GM21717 (cell line): Measurements from ENCODE around the gene LY86.
A peak's percentile ranks its signal among the peaks of the same experiment; 100 is the strongest.
"Not testable (repeated sequence)": the region's sequence is repeated elsewhere in the genome, so short reads cannot be mapped to it uniquely, and the experiment has no call there.

Experiments used
- ATAC-seq: cut with Tn5 transposase; IDR thresholded peaks from one replicate; pipeline ENCODE4 v1.9.1; 2021; ENCODE audit warnings: mild to moderate bottlenecking, moderate library complexity; ENCODE audit not compliant: unreplicated experiment

LY86 gene

DNA sequence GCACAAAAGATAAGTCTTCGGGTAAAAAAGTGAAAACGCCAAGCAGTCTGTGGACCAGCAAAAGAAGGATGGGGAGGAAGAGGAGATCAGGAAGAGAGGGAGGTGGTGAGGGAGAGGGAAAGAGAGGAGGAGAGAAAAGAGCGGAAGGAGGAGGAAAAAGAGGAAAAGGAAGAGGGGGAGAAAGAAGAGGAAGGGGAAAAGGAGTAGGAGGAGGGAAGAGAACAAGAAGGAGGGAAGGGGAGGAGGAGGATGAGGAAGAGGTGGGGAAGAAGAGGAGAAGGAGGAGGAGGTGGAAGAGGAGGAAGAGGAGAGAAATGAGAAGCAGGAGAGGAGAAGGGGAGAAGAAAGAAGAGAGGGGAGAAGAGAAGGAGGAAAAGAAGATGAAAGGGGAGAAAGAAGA is 6.5 kb downstream of the LY86 start:
- ATAC-seq = no peak

DNA sequence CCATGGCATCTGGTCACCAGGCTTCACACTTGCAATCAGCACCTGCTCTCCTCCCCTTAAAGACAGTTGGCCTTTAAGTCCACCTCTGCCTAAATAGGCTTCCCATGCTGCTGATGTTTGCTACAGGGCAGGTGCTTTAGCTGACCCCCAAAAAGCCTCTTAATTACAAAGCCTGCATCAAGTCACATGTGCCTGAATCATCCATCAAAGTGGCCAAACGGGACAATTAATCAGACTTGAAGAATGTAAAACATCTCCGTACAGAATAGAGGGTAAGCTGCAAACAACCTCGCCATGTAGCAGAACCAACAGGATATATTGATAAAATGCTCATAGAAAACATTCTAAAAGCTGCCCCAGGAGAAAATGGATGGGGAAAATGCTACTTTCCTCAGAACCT is 7.4 kb downstream of the LY86 start:
- ATAC-seq = no peak

GRCh38 chr6:6596529-6597328 is 8.2 kb downstream of the LY86 start:
- ATAC-seq = no peak

DNA sequence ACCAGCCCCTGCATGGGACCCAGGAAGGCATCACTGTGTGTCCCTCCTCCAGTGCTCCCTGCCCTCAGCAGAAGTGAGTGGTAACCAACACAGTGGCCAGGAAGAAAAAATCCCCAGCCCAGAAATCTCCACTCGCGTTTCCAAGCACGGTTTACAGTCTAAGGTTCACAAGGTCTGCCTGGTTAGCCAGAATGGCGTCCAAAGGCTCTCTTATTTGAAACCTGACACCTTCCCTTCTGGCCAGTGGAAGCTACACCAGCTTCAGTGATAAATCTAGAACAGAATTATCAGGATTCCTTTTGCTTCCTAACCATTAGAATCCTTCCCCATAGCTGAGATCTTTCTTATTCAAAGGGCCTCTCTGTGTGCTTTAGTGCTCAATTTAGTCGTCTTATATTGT is 9.2 kb downstream of the LY86 start:
- ATAC-seq = no peak

DNA sequence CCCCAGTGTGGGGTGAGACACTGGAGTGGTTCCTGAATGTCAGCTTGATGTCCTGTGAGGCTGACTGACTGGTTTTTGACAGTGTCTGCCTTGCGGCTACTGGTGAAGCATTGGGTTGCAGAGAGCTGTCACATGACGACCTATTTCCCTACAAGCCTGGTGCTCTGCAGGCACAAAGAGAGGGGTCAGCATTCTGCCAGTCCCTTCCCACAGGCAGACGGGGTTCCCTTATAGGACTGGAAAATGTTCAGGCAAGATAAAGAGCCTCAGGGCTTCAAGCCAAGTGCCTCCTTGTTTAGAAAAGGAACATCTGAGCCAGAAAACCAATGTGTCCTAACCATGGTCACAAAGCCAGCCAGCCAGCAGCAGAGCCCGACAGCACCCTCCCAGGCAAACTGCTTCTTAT is 11.0 kb downstream of the LY86 start:
- ATAC-seq = no peak

DNA sequence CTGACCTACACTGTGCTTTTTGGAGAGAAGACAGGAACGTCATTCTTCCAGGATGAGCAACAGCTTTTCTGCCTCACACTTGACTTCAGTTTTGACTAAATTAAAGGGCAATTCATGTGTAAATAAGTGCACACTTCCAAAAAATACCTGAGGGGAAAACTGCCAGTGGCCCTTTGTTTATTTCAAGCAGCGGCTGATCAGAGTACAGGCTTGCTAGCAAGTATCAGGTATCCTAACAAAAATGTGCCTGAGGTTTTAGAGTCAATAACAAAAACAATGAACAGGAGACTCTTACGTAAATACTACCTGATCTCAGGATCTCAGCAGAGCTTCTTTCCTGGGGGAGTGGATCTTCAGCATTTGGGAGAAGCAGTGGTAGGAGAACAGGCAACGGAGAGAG is 12.4 kb downstream of the LY86 start:
- no peak for ATAC-seq

DNA sequence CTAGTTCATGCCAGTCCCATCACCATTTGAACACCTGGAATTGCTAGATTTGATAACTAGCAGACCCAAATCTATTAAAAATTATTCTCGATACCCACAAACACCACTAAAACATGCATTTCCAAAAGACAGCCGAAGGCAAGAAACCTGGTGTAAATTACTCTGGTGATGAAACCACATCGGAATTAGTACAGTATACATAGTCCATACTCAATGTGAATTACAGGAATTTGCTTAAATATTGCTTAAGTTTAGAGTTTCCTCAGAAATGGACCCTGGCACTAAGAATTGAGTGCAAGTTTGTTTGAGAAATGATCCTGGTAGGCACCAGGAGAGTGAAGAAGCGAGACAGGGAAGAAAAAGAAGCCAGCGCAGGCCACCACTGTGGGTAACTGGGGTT is 13.7 kb downstream of the LY86 start:
- ATAC-seq = no peak

- ATAC-seq = no peak
Measured at GRCh38 chr6:6603317-6603716, 14.8 kb downstream of the LY86 start.

DNA sequence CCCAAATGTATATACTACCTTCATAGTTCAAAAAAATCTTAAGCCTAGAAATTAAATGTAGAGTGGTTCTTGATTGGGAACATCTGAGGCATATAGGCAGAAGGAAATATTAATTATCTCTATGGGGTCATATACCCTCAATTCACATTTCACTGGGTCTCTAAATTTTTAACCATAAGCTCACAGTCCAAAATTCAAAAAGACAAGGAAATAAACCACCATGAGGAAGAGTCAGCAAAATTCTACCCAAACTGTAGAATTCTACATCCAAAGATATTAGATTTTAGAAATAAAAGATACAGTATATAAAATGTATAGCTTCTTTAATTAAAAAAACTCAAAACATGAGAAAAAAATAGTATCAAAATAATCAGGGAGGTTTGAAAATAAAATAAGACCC is 15.5 kb downstream of the LY86 start:
- ATAC-seq = no peak

DNA sequence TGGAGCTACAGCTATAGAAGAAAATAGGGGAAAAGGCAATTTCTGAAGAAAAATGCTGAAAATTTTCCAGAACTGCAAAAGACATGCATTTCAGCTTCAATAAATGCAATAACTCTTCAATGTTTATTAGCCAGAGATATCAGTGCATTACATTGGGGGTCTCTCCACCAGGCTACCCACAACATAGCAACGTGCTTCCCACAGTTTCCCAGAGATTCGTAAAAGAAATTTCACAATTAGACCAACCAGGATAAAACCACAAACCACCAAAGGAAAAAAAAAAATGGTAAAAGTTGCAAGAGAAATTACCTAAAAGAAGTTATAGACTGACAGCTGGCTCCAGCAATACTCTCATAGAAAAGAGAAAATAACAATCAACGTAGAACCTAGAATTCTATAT is 16.0 kb downstream of the LY86 start:
- no peak for ATAC-seq

GRCh38 chr6:6605873-6606272 is 17.4 kb downstream of the LY86 start:
- ATAC-seq = no peak

GRCh38 chr6:6606391-6607030 is 18.0 kb downstream of the LY86 start:
- ATAC-seq = not testable (repeated sequence)

DNA sequence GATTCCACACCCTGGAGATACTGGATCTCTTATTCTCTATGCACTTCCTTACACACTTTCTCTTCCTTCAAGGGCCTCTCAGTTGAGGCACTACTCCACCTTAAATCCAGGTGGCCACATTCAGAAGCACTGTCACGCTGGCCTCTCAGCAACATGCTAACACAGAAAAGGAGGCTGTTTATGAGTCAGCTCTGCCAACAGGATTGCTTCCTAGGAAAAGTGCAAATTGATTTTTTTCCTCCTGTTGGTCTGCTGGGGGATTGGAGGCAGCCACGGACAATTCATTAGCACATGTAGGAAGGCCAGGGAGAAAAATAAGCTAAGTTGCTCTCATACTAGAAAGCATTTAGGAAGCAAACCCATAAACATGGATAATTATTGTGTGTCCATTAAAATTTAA is 20.9 kb downstream of the LY86 start:
- no peak for ATAC-seq

- peak; percentile 92 for ATAC-seq
Measured at GRCh38 chr6:6610031-6610591, 21.6 kb downstream of the LY86 start.

DNA sequence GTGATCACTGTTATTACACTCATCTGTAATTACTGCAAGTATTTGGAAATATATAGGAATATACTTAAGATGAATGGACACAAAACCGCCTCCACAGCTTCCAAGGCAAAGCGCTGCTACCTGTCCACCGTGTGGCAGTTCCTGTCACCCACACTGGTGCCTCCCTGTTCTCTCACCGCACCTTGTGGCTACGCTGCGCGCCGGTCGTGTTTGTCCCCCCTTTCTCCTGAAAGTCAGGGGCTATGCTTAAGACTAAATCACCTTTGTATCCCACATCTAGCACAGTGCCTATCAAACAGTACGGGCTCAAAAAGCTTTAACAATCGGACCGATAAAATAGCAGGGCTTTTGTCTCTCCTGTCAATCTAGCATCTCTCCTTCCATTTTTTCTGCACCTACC is 23.0 kb downstream of the LY86 start:
- ATAC-seq = no peak

- no peak for ATAC-seq
Measured at GRCh38 chr6:6612308-6612707, 23.8 kb downstream of the LY86 start.

GRCh38 chr6:6613103-6613718 is 24.7 kb downstream of the LY86 start:
- not testable (repeated sequence) for ATAC-seq

DNA sequence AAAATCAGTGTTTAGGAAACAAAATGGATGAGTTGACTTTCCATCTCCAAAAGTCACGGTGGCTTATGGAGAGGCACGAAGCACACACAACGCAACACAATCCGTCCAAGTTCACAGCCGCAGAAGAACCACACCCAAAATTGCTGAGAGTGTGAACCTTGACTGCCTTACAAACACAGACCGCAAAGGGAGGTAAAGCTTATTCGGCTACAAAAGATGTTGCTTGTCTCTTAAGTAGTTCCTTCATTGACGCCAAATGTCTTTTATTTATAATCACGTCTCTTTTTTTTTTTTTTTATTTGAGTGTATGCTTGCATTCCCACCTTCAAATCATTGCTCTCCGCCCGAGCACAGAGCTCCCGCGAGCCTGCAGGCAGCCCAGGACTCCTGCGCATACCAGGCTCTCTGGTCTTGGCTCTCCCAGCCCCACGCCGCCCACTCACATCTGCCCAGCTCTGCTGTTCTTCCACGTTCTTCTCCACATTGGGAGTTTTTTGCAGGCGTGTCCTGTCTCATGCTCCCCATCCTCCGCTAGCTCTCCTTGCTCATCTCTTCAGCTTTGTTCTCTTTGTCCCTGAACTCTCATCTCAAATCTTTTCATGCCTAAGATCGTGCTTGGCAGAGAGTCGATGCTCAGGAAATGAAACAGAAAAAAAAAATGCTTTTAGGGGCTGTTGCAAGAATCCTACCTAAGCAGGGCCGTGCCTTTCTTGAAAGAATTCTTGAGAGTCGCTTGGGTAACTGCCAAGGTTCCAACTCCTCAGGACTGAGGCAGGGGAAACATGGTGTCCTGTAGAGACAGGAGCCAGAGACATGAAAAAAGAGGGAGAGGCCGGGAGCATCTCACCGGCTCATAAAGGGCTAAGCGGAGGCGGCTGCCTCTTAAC is 25.8 kb downstream of the LY86 start:
- ATAC-seq = no peak

DNA sequence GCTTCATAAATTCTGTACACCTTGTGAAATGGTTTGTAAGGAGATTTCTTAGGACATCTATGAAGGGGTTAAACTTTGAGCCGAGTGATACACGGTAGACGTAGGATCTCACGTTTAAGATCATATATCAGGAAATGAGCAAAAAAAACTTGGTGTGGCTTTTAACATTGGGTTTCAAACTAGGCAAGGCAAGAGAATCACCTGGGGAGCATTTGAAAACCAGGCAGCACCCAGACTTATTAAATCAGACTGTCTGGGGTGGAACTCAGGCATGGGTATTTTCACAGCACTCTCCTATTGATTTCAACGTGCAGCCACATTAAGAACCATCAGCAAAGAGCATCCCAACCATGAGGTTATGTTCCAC is 26.4 kb downstream of the LY86 start:
- no peak for ATAC-seq

DNA sequence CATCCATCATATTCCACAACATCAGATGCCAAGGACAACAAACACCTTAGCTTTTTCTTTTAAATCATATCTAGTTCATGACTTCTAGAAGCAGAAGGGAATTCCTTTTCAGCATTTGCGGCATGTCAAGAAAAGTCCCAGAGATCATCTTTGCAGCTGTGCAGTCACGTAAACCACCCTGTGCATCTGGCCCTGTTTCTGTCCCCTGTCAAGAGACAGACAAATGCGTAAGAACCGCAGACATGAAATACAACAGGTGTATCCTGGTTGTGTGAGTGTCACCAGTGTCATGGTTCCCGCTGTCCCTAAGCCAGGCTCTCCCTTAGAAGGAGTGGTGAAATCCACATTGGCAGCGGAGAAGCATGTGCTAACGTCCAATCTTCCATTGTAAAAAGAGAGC is 28.1 kb downstream of the LY86 start:
- no peak for ATAC-seq
